22Rv1 (cell line): Measurements from ENCODE around the gene HDGF.

ENCODE experiments used
- ZFX ChIP-seq: fragments of 450-650 bp; IDR thresholded peaks from 2 replicates; pipeline ENCODE4 v1.6.1; 2017; ENCODE audit warnings: antibody characterized with exemption, borderline replicate concordance
- TF ChIP-seq, protein P1 (sequence below): fragments of 450-650 bp; IDR thresholded peaks from 2 replicates; pipeline ENCODE4 v1.5.1; 2017; ENCODE audit warnings: mild to moderate bottlenecking

DNA sequence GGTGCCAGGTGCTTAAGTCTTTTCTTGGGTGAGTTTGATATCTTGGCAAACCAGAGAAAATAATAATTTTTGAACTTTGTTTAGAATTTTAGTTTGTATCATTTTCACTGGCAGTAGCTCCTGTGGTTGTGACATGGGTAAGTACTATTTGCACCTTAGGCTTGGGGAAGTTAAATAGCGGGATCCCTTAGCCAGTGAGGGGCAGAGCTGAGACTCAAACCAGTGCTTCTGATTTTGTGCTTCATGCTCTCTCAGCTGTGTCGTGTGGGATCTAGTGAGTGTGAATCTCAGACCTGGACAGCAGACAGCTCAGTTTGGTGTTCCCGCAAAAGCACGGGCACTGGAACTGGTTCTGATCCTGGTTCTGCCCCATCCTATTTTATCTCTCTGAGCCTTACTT lies 25.5 kb upstream of the HDGF start:
- TF ChIP-seq, protein P1, sequence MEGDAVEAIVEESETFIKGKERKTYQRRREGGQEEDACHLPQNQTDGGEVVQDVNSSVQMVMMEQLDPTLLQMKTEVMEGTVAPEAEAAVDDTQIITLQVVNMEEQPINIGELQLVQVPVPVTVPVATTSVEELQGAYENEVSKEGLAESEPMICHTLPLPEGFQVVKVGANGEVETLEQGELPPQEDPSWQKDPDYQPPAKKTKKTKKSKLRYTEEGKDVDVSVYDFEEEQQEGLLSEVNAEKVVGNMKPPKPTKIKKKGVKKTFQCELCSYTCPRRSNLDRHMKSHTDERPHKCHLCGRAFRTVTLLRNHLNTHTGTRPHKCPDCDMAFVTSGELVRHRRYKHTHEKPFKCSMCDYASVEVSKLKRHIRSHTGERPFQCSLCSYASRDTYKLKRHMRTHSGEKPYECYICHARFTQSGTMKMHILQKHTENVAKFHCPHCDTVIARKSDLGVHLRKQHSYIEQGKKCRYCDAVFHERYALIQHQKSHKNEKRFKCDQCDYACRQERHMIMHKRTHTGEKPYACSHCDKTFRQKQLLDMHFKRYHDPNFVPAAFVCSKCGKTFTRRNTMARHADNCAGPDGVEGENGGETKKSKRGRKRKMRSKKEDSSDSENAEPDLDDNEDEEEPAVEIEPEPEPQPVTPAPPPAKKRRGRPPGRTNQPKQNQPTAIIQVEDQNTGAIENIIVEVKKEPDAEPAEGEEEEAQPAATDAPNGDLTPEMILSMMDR = no peak
- TF ChIP-seq ZFX = no peak
